Endothelial cell of umbilical vein (primary cell): Measurements from ENCODE around the gene FAM114A2. TPM values are rescaled to one million over a fixed set of nuclear protein-coding genes. Genes with fewer than 3 reads are reported as not detected.

ENCODE experiments used
- BruUV-seq: library from RNA; stranded (reverse); fragments of 400-500 nt; replicated peaks from 2 replicates; lab custom pipeline; 2021; lab: Mats Ljungman, UMichigan
- CTCF ChIA-PET: fragments of 300-600, 350-600 bp; sonication (Branson Sonifier 250); formaldehyde crosslinking; loops from one replicate; lab custom pipeline; 2021; ENCODE audit warnings: antibody characterized with exemption, inconsistent platforms; lab: Charles Lee
- POLR2A ChIA-PET: fragments of 300-600, 350-600 bp; sonication (Branson Sonifier 250); formaldehyde crosslinking; loops from one replicate; lab custom pipeline; 2021; ENCODE audit warnings: antibody characterized with exemption, inconsistent platforms; lab: Charles Lee
- DNase-seq: peaks from one replicate; pipeline ENCODE4 v3.0.0-alpha.2; 2011; ENCODE audit warnings: low read depth, low spot score
- FAIRE-seq: peaks from 2 replicates; lab custom pipeline; 2011; peaks lifted over from hg19 to GRCh38; lab: Jason Lieb, UNC
- H2AFZ ChIP-seq: 2 replicates; pipeline ENCODE4 v1.6.0; 2012; ENCODE audit warnings: low read depth, low read length, control low read depth, inconsistent platforms
- H3K27ac ChIP-seq: 2 replicates; pipeline ENCODE4 v1.5.1; 2011; ENCODE audit warnings: low read depth, mild to moderate bottlenecking, control low read depth, low read length, moderate library complexity; ENCODE audit not compliant: insufficient read depth
- H3K27me3 ChIP-seq, 2 experiments: 2 replicates each; pipeline versions ENCODE4 v1.6.0 to v1.6.1; 2011; ENCODE audit warnings: low read length in 2 of 2, mixed read lengths in 1 of 2; ENCODE audit not compliant: control insufficient read depth in 2 of 2, insufficient read depth in 2 of 2
- H3K36me3 ChIP-seq, 2 experiments: 2 replicates in 1 of 2; 3 replicates in 1 of 2; pipeline ENCODE4 v1.5.1; 2011; ENCODE audit warnings: low read length in 2 of 2, mild to moderate bottlenecking in 1 of 2, moderate library complexity in 1 of 2; ENCODE audit not compliant: control insufficient read depth in 2 of 2, insufficient read depth in 2 of 2; ENCODE audit errors: extremely low read depth in 1 of 2
- H3K4me1 ChIP-seq: 3 replicates; pipeline ENCODE4 v1.5.1; 2011; ENCODE audit warnings: mild to moderate bottlenecking, low read length; ENCODE audit not compliant: control insufficient read depth, insufficient read depth; ENCODE audit errors: extremely low read depth
- H3K4me2 ChIP-seq: 2 replicates; pipeline ENCODE4 v1.6.1; 2011; ENCODE audit warnings: low read length, control low read depth, mixed read lengths; ENCODE audit not compliant: insufficient read depth
- H3K4me3 ChIP-seq, 3 experiments: fragments of 200-600 bp in 1 of 3; sonication (generic), shearing (Covaris generic) in 1 of 3; replicated peaks in 1 of 3; 2 replicates each; pipeline ENCODE4 v1.5.1; 2011 to 2016; ENCODE audit warnings: control low read depth in 3 of 3, low read length in 3 of 3, mild to moderate bottlenecking in 2 of 3, inconsistent platforms in 1 of 3, low read depth in 1 of 3, moderate library complexity in 1 of 3; ENCODE audit not compliant: insufficient read depth in 1 of 3
- H3K79me2 ChIP-seq: 2 replicates; pipeline ENCODE4 v1.6.0; 2012; ENCODE audit warnings: low read length, inconsistent platforms; ENCODE audit not compliant: control insufficient read depth, insufficient read depth
- H3K9ac ChIP-seq: replicated peaks from 2 replicates; pipeline ENCODE3; 2011; ENCODE audit warnings: low read length, control low read depth; ENCODE audit not compliant: insufficient read depth; ENCODE audit errors: extremely low read depth
- H3K9me1 ChIP-seq: replicated peaks from 3 replicates; pipeline ENCODE4 v1.6.0; 2011; ENCODE audit warnings: mild to moderate bottlenecking, low read length; ENCODE audit not compliant: control insufficient read depth, insufficient read depth; ENCODE audit errors: extremely low read depth
- H3K9me3 ChIP-seq: replicated peaks from 2 replicates; pipeline ENCODE4 v1.5.1; 2012; ENCODE audit warnings: low read length, inconsistent platforms; ENCODE audit not compliant: control insufficient read depth, insufficient read depth
- H4K20me1 ChIP-seq: replicated peaks from 2 replicates; pipeline ENCODE3; 2011; ENCODE audit warnings: mild to moderate bottlenecking, low read length; ENCODE audit not compliant: control insufficient read depth, insufficient read depth; ENCODE audit errors: extremely low read depth
- EZH2 ChIP-seq: IDR thresholded peaks from 2 replicates; pipeline ENCODE4 v1.6.1; 2012; ENCODE audit warnings: borderline replicate concordance, low read depth, mild to moderate bottlenecking, moderate library complexity, low read length, inconsistent platforms; ENCODE audit not compliant: severe bottlenecking
- FOS ChIP-seq: IDR thresholded peaks from 2 replicates; pipeline ENCODE4 v1.6.1; 2011; ENCODE audit warnings: mild to moderate bottlenecking, low read length, moderate library complexity, borderline replicate concordance; ENCODE audit not compliant: insufficient read depth
- GATA2 ChIP-seq: IDR thresholded peaks from 2 replicates; pipeline ENCODE4 v1.7.0; 2011; ENCODE audit warnings: low read depth, mild to moderate bottlenecking, moderate library complexity, mixed read lengths, low read length; ENCODE audit not compliant: insufficient read length, insufficient read depth
- JUN ChIP-seq: IDR thresholded peaks from 2 replicates; pipeline ENCODE4 v1.6.1; 2011; ENCODE audit warnings: borderline replicate concordance, low read depth; ENCODE audit not compliant: insufficient read length, insufficient read depth
- MYC ChIP-seq: IDR thresholded peaks from one replicate; pipeline ENCODE4 v1.6.1; 2011; ENCODE audit warnings: mild to moderate bottlenecking, low read depth, low read length
- POLR2A ChIP-seq: IDR thresholded peaks from 2 replicates; pipeline ENCODE4 v1.6.1; 2012; ENCODE audit warnings: low read depth, mild to moderate bottlenecking, control low read depth, low read length
- POLR2AphosphoS5 ChIP-seq: IDR thresholded peaks from 2 replicates; pipeline ENCODE4 v1.6.1; 2012; ENCODE audit warnings: low read depth, mild to moderate bottlenecking, control low read depth, low read length, moderate library complexity; ENCODE audit not compliant: insufficient read depth
- dilution Hi-C: fragments of 300-500 bp; cut with MboI; formaldehyde crosslinking; loops from one replicate; pipeline ENCODE4 v1.15.0; 2019; ENCODE audit warnings: low sequenced_read_pairs; ENCODE audit not compliant: extremely low pct_ligation_motif_present
- intact Hi-C: fragments of 100-400 bp; cut with micrococcal nuclease; formaldehyde crosslinking; loops from one replicate; pipeline ENCODE4 v1.10.0; 2022
- polyA plus RNA-seq, 4 experiments: library from polyadenylated mRNA; depleted of rRNA in 3 of 4; stranded (reverse) in 3 of 4; unstranded in 1 of 4; fragments of >200 nt; gene quantifications; 2 replicates each; pipeline versions ENCODE4 v1.2.1 to v1.2.3, GENCODE V29; 2011 to 2012; ENCODE audit warnings: missing spikeins in 1 of 4
- total RNA-seq: library from RNA; stranded (reverse); gene quantifications from 2 replicates; pipeline ENCODE4 v1.2.3, GENCODE V29; 2021
- TF ChIP-seq, protein P1 (sequence below): IDR thresholded peaks from 2 replicates; pipeline ENCODE4 v1.6.1; 2011; ENCODE audit not compliant: insufficient read depth, insufficient read length
- TF ChIP-seq, protein P2 (sequence below), 2 donors: IDR thresholded peaks; 1 replicate in 1 of 2; 2 replicates in 1 of 2; pipeline ENCODE4 v1.5.1; 2011; ENCODE audit warnings: low read length in 2 of 2, mild to moderate bottlenecking in 2 of 2, moderate library complexity in 2 of 2, control low read depth in 1 of 2, inconsistent platforms in 1 of 2, low read depth in 1 of 2; ENCODE audit not compliant: insufficient read depth in 1 of 2; ENCODE audit errors: extremely low read depth in 1 of 2

FAM114A2 gene
- total and polyA plus RNA-seq, 2 donors (not counting 3 experiments of a cell fraction or from before 2014, with no cell fraction given), result 9.6 to 31.3 TPM

DNA sequence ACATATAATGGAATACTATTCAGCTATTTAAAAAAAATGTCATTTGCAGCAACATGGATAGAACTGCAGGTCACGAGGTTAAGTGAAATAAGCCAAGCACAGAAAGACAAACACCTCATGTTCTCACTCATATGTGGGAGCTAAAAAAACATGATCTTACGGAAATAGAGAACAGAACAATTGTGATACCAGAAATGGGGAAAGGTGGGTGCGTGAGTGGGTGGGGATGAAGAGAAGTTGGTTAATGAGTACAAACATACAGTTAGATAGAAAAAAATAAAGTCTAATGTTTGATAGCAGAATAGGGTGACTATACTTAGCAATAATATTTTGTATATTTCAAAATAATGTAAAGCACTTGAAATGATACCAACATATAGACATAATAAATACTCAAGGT lies 38.7 kb downstream of the FAM114A2 start:
- no peaks in the 10 kb centered on the region for H3K79me2 ChIP-seq
- FAIRE-seq, result no peak
- TF ChIP-seq, protein P1, sequence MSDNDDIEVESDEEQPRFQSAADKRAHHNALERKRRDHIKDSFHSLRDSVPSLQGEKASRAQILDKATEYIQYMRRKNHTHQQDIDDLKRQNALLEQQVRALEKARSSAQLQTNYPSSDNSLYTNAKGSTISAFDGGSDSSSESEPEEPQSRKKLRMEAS, result no peak
- TF ChIP-seq EZH2 (no peak), GATA2 (no peak), JUN (no peak), MYC (no peak), POLR2A (no peak), FOS (no peak), POLR2AphosphoS5 (no peak)
- TF ChIP-seq, protein P2, sequence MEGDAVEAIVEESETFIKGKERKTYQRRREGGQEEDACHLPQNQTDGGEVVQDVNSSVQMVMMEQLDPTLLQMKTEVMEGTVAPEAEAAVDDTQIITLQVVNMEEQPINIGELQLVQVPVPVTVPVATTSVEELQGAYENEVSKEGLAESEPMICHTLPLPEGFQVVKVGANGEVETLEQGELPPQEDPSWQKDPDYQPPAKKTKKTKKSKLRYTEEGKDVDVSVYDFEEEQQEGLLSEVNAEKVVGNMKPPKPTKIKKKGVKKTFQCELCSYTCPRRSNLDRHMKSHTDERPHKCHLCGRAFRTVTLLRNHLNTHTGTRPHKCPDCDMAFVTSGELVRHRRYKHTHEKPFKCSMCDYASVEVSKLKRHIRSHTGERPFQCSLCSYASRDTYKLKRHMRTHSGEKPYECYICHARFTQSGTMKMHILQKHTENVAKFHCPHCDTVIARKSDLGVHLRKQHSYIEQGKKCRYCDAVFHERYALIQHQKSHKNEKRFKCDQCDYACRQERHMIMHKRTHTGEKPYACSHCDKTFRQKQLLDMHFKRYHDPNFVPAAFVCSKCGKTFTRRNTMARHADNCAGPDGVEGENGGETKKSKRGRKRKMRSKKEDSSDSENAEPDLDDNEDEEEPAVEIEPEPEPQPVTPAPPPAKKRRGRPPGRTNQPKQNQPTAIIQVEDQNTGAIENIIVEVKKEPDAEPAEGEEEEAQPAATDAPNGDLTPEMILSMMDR (IDR thresholded peaks at IDR 0.05; ENCODE audit: extremely low read depth in 1 of 2, insufficient read depth in 1 of 2, low read depth in 1 of 2, low read length in 2 of 2), result no peak
- no peak for DNase-seq
- no peaks in the 10 kb centered on the region for H3K9me1 ChIP-seq
- no peak overlapping the region for H3K9ac ChIP-seq
- ChIA-PET POLR2A (no interaction called here), CTCF (no interaction called here)
- H3K27ac ChIP-seq, result no peak overlapping the region
- H3K4me2 ChIP-seq, result no peak overlapping the region
- H3K9me3 ChIP-seq, result no peaks in the 10 kb centered on the region
- no peaks in the 10 kb centered on the region for H3K27me3 ChIP-seq
- no peak overlapping the region for H3K4me3 ChIP-seq
- intact Hi-C loops, result no loop called here
- no TSS peak for BruUV-seq
- dilution Hi-C loops, result no loop called here
- no peaks in the 10 kb centered on the region for H4K20me1 ChIP-seq
- peaks cover 0 to 5% of the 10 kb centered on the region in 2 experiments for H3K36me3 ChIP-seq
- H3K4me1 ChIP-seq, result peaks cover 17% of the 10 kb centered on the region
- H2AFZ ChIP-seq, result no peak overlapping the region
